Esophagus muscularis mucosa (tissue), 3 donors: ENCODE measurements around the gene LPCAT3.

Experiments used
- EP300 ChIP-seq: sonication (generic); formaldehyde crosslinking; IDR thresholded peaks from one replicate; pipeline ENCODE4 v1.6.1; 2017; ENCODE audit warnings: antibody characterized with exemption
- TF ChIP-seq, protein P1 (sequence below), 3 experiments: fragments of 200-600 bp in 2 of 3; fragments of 450-650 bp in 1 of 3; sonication (generic) in 2 of 3; IDR thresholded peaks; one replicate each; pipeline ENCODE4 v1.5.1; 2017 to 2019; ENCODE audit warnings: antibody characterized with exemption in 3 of 3, mild to moderate bottlenecking in 2 of 3, moderate library complexity in 1 of 3

DNA sequence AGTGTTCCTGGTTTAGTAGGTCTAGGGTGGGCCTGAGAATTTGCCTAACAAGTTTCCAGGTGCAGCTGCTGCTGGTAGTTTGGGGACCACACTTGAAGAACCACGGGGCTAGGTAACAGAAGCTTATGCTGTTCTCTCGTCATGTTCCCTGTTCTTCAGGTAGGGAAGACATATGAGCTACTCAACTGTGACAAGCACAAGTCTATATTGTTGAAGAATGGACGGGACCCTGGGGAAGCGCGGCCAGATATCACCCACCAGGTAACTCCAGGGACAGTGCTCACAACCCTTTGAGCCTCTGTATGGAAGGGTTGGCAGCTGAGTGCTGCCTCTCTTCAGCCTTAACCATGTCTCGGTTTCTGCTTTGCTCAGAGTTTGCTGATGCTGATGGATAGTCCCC lies 44.1 kb downstream of the LPCAT3 start:
- TF ChIP-seq, protein P1, sequence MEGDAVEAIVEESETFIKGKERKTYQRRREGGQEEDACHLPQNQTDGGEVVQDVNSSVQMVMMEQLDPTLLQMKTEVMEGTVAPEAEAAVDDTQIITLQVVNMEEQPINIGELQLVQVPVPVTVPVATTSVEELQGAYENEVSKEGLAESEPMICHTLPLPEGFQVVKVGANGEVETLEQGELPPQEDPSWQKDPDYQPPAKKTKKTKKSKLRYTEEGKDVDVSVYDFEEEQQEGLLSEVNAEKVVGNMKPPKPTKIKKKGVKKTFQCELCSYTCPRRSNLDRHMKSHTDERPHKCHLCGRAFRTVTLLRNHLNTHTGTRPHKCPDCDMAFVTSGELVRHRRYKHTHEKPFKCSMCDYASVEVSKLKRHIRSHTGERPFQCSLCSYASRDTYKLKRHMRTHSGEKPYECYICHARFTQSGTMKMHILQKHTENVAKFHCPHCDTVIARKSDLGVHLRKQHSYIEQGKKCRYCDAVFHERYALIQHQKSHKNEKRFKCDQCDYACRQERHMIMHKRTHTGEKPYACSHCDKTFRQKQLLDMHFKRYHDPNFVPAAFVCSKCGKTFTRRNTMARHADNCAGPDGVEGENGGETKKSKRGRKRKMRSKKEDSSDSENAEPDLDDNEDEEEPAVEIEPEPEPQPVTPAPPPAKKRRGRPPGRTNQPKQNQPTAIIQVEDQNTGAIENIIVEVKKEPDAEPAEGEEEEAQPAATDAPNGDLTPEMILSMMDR (IDR thresholded peaks at IDR 0.05), result no peak
- TF ChIP-seq EP300, result no peak
